Left ventricle myocardium inferior (tissue), 1 donor: ENCODE measurements around the gene LCN6. TPM values are rescaled to one million over a fixed set of nuclear protein-coding genes. Genes with fewer than 3 reads are reported as not detected.

Experiments
- DNase-seq: peaks from one replicate; pipeline ENCODE4 v3.0.0-alpha.2; 2020
- H3K27ac ChIP-seq: fragments of 200-600 bp; replicated peaks from 2 replicates; pipeline ENCODE4 v1.8.0; 2021
- H3K27me3 ChIP-seq: fragments of 200-600 bp; 2 replicates; pipeline ENCODE4 v1.8.0; 2021; ENCODE audit warnings: low read depth
- H3K36me3 ChIP-seq: fragments of 200-600 bp; 2 replicates; pipeline ENCODE4 v1.8.0; 2021
- H3K4me1 ChIP-seq: fragments of 200-600 bp; 2 replicates; pipeline ENCODE4 v1.8.0; 2021
- H3K4me3 ChIP-seq: fragments of 200-600 bp; 2 replicates; pipeline ENCODE4 v1.8.0; 2021; ENCODE audit warnings: mild to moderate bottlenecking, moderate library complexity
- H3K9me3 ChIP-seq: fragments of 200-600 bp; replicated peaks from 2 replicates; pipeline ENCODE4 v1.8.0; 2021
- CTCF ChIP-seq: fragments of 200-600 bp; IDR thresholded peaks from 2 replicates; pipeline ENCODE4 v1.8.0; 2021; ENCODE audit warnings: antibody characterized with exemption, mild to moderate bottlenecking, borderline replicate concordance
- intact Hi-C: fragments of 100-400 bp; cut with micrococcal nuclease; formaldehyde crosslinking; loops from one replicate; pipeline ENCODE4 v1.11.0; 2022
- total RNA-seq: library from RNA; stranded (reverse); fragmentation: NEBNext Ultra II Directional; extraction: Animal tissue kit (Norgen Biotek cat#: 25700); gene quantifications from one replicate; pipeline ENCODE4 v1.2.1, GENCODE V29; 2021
- donor health status: DM: no; HTN: yes; CAD: no; lungs with severe emphysema.

Gene LCN6
- total RNA-seq, 1 donor from 2014 or later = 14.6 TPM

GRCh38 chr9:136720898-136721338 is 27.4 kb downstream of the LCN6 start:
- intact Hi-C loops = no loop called here
- Histone ChIP-seq H3K27me3 (no peaks in the 10 kb centered on the region), H3K36me3 (peaks cover 44% of the 10 kb centered on the region), H3K4me1 (peaks cover 78% of the 10 kb centered on the region), H3K27ac (peak overlapping the region; percentile 78), H3K9me3 (no peaks in the 10 kb centered on the region), H3K4me3 (peak overlapping the region; percentile 15)
- DNase-seq = no peak
- no peak for TF ChIP-seq CTCF

GRCh38 chr9:136720251-136720897 is 28.0 kb downstream of the LCN6 start:
- no peak for TF ChIP-seq CTCF
- H3K36me3 ChIP-seq = peaks cover 39% of the 10 kb centered on the region
- H3K27ac ChIP-seq = peak overlapping the region; percentile 78
- peaks cover 78% of the 10 kb centered on the region for H3K4me1 ChIP-seq
- intact Hi-C loops = no loop called here
- H3K4me3 ChIP-seq = peak overlapping the region; percentile 15
- DNase-seq = peak; percentile 51
- no peaks in the 10 kb centered on the region for H3K27me3 ChIP-seq
- H3K9me3 ChIP-seq = no peaks in the 10 kb centered on the region

- H3K27ac ChIP-seq = peak overlapping the region; percentile 78
- intact Hi-C loops = no loop called here
- H3K36me3 ChIP-seq = peaks cover 28% of the 10 kb centered on the region
- no peaks in the 10 kb centered on the region for H3K27me3 ChIP-seq
- H3K9me3 ChIP-seq = no peaks in the 10 kb centered on the region
- no peak for TF ChIP-seq CTCF
- H3K4me1 ChIP-seq = peaks cover 78% of the 10 kb centered on the region
- peak overlapping the region; percentile 15 for H3K4me3 ChIP-seq
- no peak for DNase-seq
Observed at GRCh38 chr9:136719195-136719880, 29.0 kb downstream of the LCN6 start.

GRCh38 chr9:136718345-136719194 is 29.8 kb downstream of the LCN6 start:
- peak overlapping the region; percentile 78 for H3K27ac ChIP-seq
- DNase-seq = no peak
- no peak for TF ChIP-seq CTCF
- no peaks in the 10 kb centered on the region for H3K27me3 ChIP-seq
- H3K9me3 ChIP-seq = no peaks in the 10 kb centered on the region
- peaks cover 21% of the 10 kb centered on the region for H3K36me3 ChIP-seq
- peaks cover 79% of the 10 kb centered on the region for H3K4me1 ChIP-seq
- H3K4me3 ChIP-seq = no peak overlapping the region
- intact Hi-C loops = no loop called here

DNA sequence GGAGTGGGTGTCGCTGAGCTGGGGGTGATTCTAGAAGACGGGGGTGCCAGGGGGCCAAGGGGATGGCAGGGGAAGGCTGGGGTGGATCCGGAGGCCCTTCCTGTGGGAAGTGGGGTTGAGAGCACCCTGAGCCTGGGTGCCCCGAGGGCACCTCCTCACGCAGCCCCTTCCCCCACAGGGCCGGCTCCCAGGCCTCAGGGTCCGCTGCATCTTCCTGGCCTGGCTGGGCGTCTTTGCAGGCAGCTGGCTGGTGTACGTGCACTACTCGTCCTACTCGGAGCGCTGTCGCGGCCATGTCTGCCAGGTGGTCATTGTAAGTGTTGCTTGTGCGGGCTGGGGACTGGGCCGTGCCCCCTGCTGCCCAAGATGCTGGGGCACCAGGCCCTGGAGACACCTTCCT is 30.9 kb downstream of the LCN6 start:
- Histone ChIP-seq H3K4me1 (peaks cover 78% of the 10 kb centered on the region), H3K27ac (no peak overlapping the region), H3K9me3 (no peaks in the 10 kb centered on the region), H3K27me3 (no peaks in the 10 kb centered on the region), H3K4me3 (no peak overlapping the region), H3K36me3 (peaks cover 9% of the 10 kb centered on the region)
- intact Hi-C loops = no loop called here
- DNase-seq = no peak
- TF ChIP-seq CTCF = no peak
